A673 (cell line): ENCODE measurements around the gene CEP112.

Experiments used
- EZH2 ChIP-seq: fragments of 200-600 bp; sonication (generic); IDR thresholded peaks from 2 replicates; pipeline ENCODE4 v1.6.1; 2017; ENCODE audit warnings: borderline replicate concordance, low read depth, mild to moderate bottlenecking, mixed read lengths, antibody characterized with exemption, low read length; ENCODE audit not compliant: poor library complexity, severe bottlenecking
- TF ChIP-seq, protein P1 (sequence below): fragments of 300-800, 200-600 bp; sonication (generic); conservative IDR thresholded peaks from 2 replicates; pipeline ENCODE4 v1.5.1; 2017; ENCODE audit warnings: low read depth, mild to moderate bottlenecking, antibody characterized with exemption, low read length, moderate library complexity, mixed read lengths

DNA sequence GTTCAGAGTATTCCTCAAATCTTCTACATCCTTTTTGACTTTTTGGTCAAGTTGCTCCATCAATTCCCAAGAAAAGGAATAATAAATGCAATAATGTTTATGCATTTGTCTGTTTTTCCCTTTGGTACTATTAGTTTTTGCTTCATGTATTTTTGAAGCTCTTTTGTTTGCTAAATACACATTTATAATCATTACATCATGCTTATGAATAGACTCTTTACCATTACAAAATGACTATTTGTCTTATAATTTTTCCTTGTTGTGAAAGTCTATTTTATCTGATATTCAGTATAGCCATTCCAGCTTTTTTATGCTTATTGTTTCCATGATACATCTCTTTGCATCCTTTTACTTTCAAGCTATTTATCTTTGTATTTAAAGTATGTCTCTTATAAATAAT, 41.2 kb downstream of the CEP112 start:
- TF ChIP-seq, protein P1, sequence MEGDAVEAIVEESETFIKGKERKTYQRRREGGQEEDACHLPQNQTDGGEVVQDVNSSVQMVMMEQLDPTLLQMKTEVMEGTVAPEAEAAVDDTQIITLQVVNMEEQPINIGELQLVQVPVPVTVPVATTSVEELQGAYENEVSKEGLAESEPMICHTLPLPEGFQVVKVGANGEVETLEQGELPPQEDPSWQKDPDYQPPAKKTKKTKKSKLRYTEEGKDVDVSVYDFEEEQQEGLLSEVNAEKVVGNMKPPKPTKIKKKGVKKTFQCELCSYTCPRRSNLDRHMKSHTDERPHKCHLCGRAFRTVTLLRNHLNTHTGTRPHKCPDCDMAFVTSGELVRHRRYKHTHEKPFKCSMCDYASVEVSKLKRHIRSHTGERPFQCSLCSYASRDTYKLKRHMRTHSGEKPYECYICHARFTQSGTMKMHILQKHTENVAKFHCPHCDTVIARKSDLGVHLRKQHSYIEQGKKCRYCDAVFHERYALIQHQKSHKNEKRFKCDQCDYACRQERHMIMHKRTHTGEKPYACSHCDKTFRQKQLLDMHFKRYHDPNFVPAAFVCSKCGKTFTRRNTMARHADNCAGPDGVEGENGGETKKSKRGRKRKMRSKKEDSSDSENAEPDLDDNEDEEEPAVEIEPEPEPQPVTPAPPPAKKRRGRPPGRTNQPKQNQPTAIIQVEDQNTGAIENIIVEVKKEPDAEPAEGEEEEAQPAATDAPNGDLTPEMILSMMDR: no peak
- TF ChIP-seq EZH2: no peak
